Measurements from ENCODE around the gene RGSL1. TPM values are rescaled to one million over a fixed set of nuclear protein-coding genes. Genes with fewer than 3 reads are reported as not detected.

RGSL1 gene
- total RNA-seq, 3 donors from 2014 or later = not detected

GRCh38 chr1:182431278-182431677, 18.7 kb upstream of the RGSL1 start:
- H3K9me3 ChIP-seq = no peaks in the 10 kb centered on the region
- H3K27me3 ChIP-seq = no peaks in the 10 kb centered on the region
- intact Hi-C loops (cut with DNase I; ENCODE audit: low total_unique reads) = no loop called here
- H3K4me3 ChIP-seq = no peak overlapping the region
- no peaks in the 10 kb centered on the region for H3K36me3 ChIP-seq
- no peaks in the 10 kb centered on the region for H3K4me1 ChIP-seq
- TF ChIP-seq POLR2A (IDR thresholded peaks at IDR 0.05) (no peak), POLR2AphosphoS5 (IDR thresholded peaks at IDR 0.05) (no peak), CTCF (IDR thresholded peaks at IDR 0.05) (no peak)
- no peak overlapping the region for H3K27ac ChIP-seq
- DNase-seq (ENCODE audit: low spot score in 2 of 2) = no peak

GRCh38 chr1:182433580-182433979, 16.4 kb upstream of the RGSL1 start:
- DNase-seq (ENCODE audit: low spot score in 2 of 2) = no peak
- H3K36me3 ChIP-seq = no peaks in the 10 kb centered on the region
- no peaks in the 10 kb centered on the region for H3K27me3 ChIP-seq
- H3K4me1 ChIP-seq = no peaks in the 10 kb centered on the region
- TF ChIP-seq CTCF (IDR thresholded peaks at IDR 0.05) (no peak), POLR2AphosphoS5 (IDR thresholded peaks at IDR 0.05) (no peak), POLR2A (IDR thresholded peaks at IDR 0.05) (no peak)
- H3K27ac ChIP-seq = no peak overlapping the region
- intact Hi-C loops (cut with DNase I; ENCODE audit: low total_unique reads) = no loop called here
- peaks cover 0 to 2% of the 10 kb centered on the region in 2 donors for H3K9me3 ChIP-seq
- no peak overlapping the region for H3K4me3 ChIP-seq

GRCh38 chr1:182438326-182438725, 11.6 kb upstream of the RGSL1 start:
- TF ChIP-seq POLR2AphosphoS5 (IDR thresholded peaks at IDR 0.05) (no peak), CTCF (IDR thresholded peaks at IDR 0.05) (no peak), POLR2A (IDR thresholded peaks at IDR 0.05) (no peak)
- no peak for DNase-seq (ENCODE audit: low spot score in 2 of 2)
- intact Hi-C loops (cut with DNase I; ENCODE audit: low total_unique reads) = no loop called here
- Histone ChIP-seq H3K9me3 (peaks cover 0 to 6% of the 10 kb centered on the region in 2 donors), H3K27me3 (no peaks in the 10 kb centered on the region), H3K36me3 (no peaks in the 10 kb centered on the region), H3K27ac (no peak overlapping the region), H3K4me3 (no peak overlapping the region), H3K4me1 (no peaks in the 10 kb centered on the region)

- H3K9me3 ChIP-seq = peaks cover 0 to 6% of the 10 kb centered on the region in 2 donors
- TF ChIP-seq POLR2A (IDR thresholded peaks at IDR 0.05) = no peak
- no peak for TF ChIP-seq CTCF (IDR thresholded peaks at IDR 0.05)
- no peak for TF ChIP-seq POLR2AphosphoS5 (IDR thresholded peaks at IDR 0.05)
- H3K27ac ChIP-seq = no peak overlapping the region
- no peaks in the 10 kb centered on the region for H3K4me1 ChIP-seq
- H3K4me3 ChIP-seq = no peak overlapping the region
- no peaks in the 10 kb centered on the region for H3K27me3 ChIP-seq
- DNase-seq (ENCODE audit: low spot score in 2 of 2) = no peak
- no peaks in the 10 kb centered on the region for H3K36me3 ChIP-seq
- intact Hi-C loops (cut with DNase I; ENCODE audit: low total_unique reads) = no loop called here
Observed at GRCh38 chr1:182441719-182442118, 8.2 kb upstream of the RGSL1 start.

GRCh38 chr1:182442333-182442732, 7.6 kb upstream of the RGSL1 start:
- intact Hi-C loops (cut with DNase I; ENCODE audit: low total_unique reads) = no loop called here
- no peaks in the 10 kb centered on the region for H3K27me3 ChIP-seq
- no peaks in the 10 kb centered on the region for H3K4me1 ChIP-seq
- TF ChIP-seq CTCF (IDR thresholded peaks at IDR 0.05) (no peak), POLR2A (IDR thresholded peaks at IDR 0.05) (no peak), POLR2AphosphoS5 (IDR thresholded peaks at IDR 0.05) (no peak)
- H3K9me3 ChIP-seq = peaks cover 0 to 6% of the 10 kb centered on the region in 2 donors
- H3K4me3 ChIP-seq = no peak overlapping the region
- H3K36me3 ChIP-seq = no peaks in the 10 kb centered on the region
- no peak for DNase-seq (ENCODE audit: low spot score in 2 of 2)
- H3K27ac ChIP-seq = no peak overlapping the region
